ENCODE results near the gene PIK3C2G. TPM values are rescaled to one million over a fixed set of nuclear protein-coding genes. Genes with fewer than 3 reads are reported as not detected.

PIK3C2G gene
- total and polyA plus RNA-seq, 2 of the 4 experiments (the other 2 are of a cell fraction) = not detected

GRCh38 chr12:18601962-18602361 is 340.6 kb downstream of the PIK3C2G start:
- Histone ChIP-seq H4K8ac (ENCODE audit: low read depth in 2 of 2, low read length in 2 of 2) (no peak overlapping the region), H3K27ac (ENCODE audit: insufficient read depth, low read length) (no peak overlapping the region), H2AK9ac (replicated peaks; ENCODE audit: low read depth, low read length, poor library complexity) (no peak overlapping the region), H3K18ac (ENCODE audit: low read depth, low read length) (no peak overlapping the region), H3K56ac (ENCODE audit: extremely low read depth, insufficient read depth, low read length) (no peak overlapping the region), H3K14ac (replicated peaks; ENCODE audit: low read depth, low read length) (no peak overlapping the region), H2AK5ac (ENCODE audit: low read depth, low read length) (no peak overlapping the region), H4K20me1 (ENCODE audit: insufficient read depth, low read length) (no peaks in the 10 kb centered on the region), H3K9ac (ENCODE audit: low read depth, low read length) (no peak overlapping the region), H2AFZ (replicated peaks; ENCODE audit: low read length, poor library complexity) (no peak overlapping the region), H3K79me1 (ENCODE audit: low read depth in 1 of 2, low read length in 2 of 2) (no peaks in the 10 kb centered on the region), H2BK15ac (ENCODE audit: low read depth, low read length) (no peak overlapping the region), H2BK5ac (ENCODE audit: low read depth, low read length, poor library complexity, severe bottlenecking) (no peak overlapping the region), H3K27me3 (ENCODE audit: control insufficient read depth, insufficient read depth, low read length) (no peaks in the 10 kb centered on the region), H3K9me1 (ENCODE audit: insufficient read depth, low read length) (no peaks in the 10 kb centered on the region), H3K9me3 (ENCODE audit: control insufficient read depth, insufficient read depth, low read length) (no peaks in the 10 kb centered on the region), H3K36me3 (ENCODE audit: control insufficient read depth, insufficient read depth, low read length) (no peaks in the 10 kb centered on the region), H4K5ac (ENCODE audit: low read depth, low read length) (no peak overlapping the region), H4K91ac (ENCODE audit: insufficient read depth, low read depth, low read length) (no peak overlapping the region), H2BK20ac (ENCODE audit: low read depth, low read length) (no peak overlapping the region), H3K4me2 (ENCODE audit: low read depth, low read length) (no peak overlapping the region), H3K23ac (ENCODE audit: low read depth, low read length) (no peak overlapping the region), H3K4me3 (ENCODE audit: insufficient read depth, low read depth, low read length) (no peak overlapping the region), H2BK120ac (ENCODE audit: low read depth, low read length) (no peak overlapping the region), H3K4ac (ENCODE audit: low read depth, low read length) (no peak overlapping the region), H3K4me1 (ENCODE audit: control insufficient read depth, insufficient read depth, low read length) (no peaks in the 10 kb centered on the region)
- WGBS, 2 experiments (ENCODE audit: extremely low coverage in 2 of 2, insufficient read length in 1 of 2) = no CpG with 5 or more reads among the region's 7 CpGs
- POLR2A ChIA-PET (ENCODE audit: unreplicated experiment) = no interaction called here
- no TSS peak for BruUV-seq (replicated peaks)
- intact Hi-C loops (cut with micrococcal nuclease) = no loop called here
- dilution Hi-C loops (cut with HindIII; ENCODE audit: low sequenced_read_pairs, unreplicated experiment) = no loop called here
- in situ Hi-C loops (cut with MboI; ENCODE audit: low sequenced_read_pairs) = no loop called here
- CTCF ChIA-PET = no interaction called here
- DNase-seq (no peak), ATAC-seq (ENCODE audit: low read depth) (no peak)
- TF ChIP-seq FOS (IDR thresholded peaks at IDR 0.05; ENCODE audit: low read depth, low read length) (no peak), RAD21 (IDR thresholded peaks at IDR 0.05; ENCODE audit: low read length) (no peak), ELK1 (IDR thresholded peaks at IDR 0.05; ENCODE audit: borderline replicate concordance, low read depth, low read length) (no peak), NFE2L2 (IDR thresholded peaks at IDR 0.05; ENCODE audit: low read depth, low read length) (no peak), POLR2A (IDR thresholded peaks at IDR 0.05; ENCODE audit: low read depth, low read length) (no peak), CTCF (conservative IDR thresholded peaks at IDR 0.05; ENCODE audit: low read depth, low read length) (no peak), MXI1 (IDR thresholded peaks at IDR 0.05; ENCODE audit: borderline replicate concordance, low read depth, low read length) (no peak), RFX5 (IDR thresholded peaks at IDR 0.05; ENCODE audit: low read depth, low read length) (no peak), MAFK (IDR thresholded peaks at IDR 0.05; ENCODE audit: low read depth, low read length) (no peak), RCOR1 (IDR thresholded peaks at IDR 0.05; ENCODE audit: insufficient replicate concordance, low read length) (no peak), CHD1 (IDR thresholded peaks at IDR 0.05; ENCODE audit: low read depth, low read length) (no peak), MAZ (IDR thresholded peaks at IDR 0.05; ENCODE audit: borderline replicate concordance, low read depth, low read length) (no peak), CEBPB (IDR thresholded peaks at IDR 0.05; ENCODE audit: low read depth, low read length) (no peak), SMC3 (IDR thresholded peaks at IDR 0.05; ENCODE audit: low read depth, low read length) (no peak)

Data from IMR-90 (cell line).